HFFc6 (cell line): ENCODE measurements around the gene GPR3. TPM values are rescaled to one million over a fixed set of nuclear protein-coding genes. Genes with fewer than 3 reads are reported as not detected.

Experiments used
- DNase-seq: peaks from one replicate; pipeline ENCODE4 v3.0.0-alpha.2; 2018
- H3K27ac Mint-ChIP-seq: 2 replicates; pipeline ENCODE4 v1.8.0; 2020; ENCODE audit warnings: mild to moderate bottlenecking, mixed read lengths
- H3K27me3 Mint-ChIP-seq: 2 replicates; pipeline ENCODE4 v1.8.0; 2021; ENCODE audit warnings: mild to moderate bottlenecking, moderate library complexity, mixed read lengths; ENCODE audit not compliant: insufficient read depth
- H3K36me3 Mint-ChIP-seq: 2 replicates; pipeline ENCODE4 v1.8.0; 2021; ENCODE audit warnings: low read depth, mixed read lengths
- H3K4me1 Mint-ChIP-seq: 2 replicates; pipeline ENCODE4 v1.8.0; 2020; ENCODE audit warnings: low read depth, mixed read lengths
- H3K4me3 Mint-ChIP-seq: 2 replicates; pipeline ENCODE4 v1.8.0; 2020; ENCODE audit warnings: mild to moderate bottlenecking, moderate library complexity, mixed read lengths
- H3K9me3 Mint-ChIP-seq: 2 replicates; pipeline ENCODE4 v1.8.0; 2020; ENCODE audit warnings: mild to moderate bottlenecking, mixed read lengths
- total RNA-seq, 6 experiments: library from RNA; stranded (reverse); fragmentation: NEBNext Ultra II Directional; extraction: Animal tissue kit (Norgen Biotek cat#: 25700); gene quantifications; 2 replicates in 1 of 6; 3 replicates in 5 of 6; pipeline ENCODE4 v1.2.3, GENCODE V29; 2021
- TF ChIP-seq, protein P1 (sequence below): fragments of 200-600 bp; sonication (generic); IDR thresholded peaks from 2 replicates; pipeline ENCODE4 v1.5.0; 2021; ENCODE audit warnings: antibody characterized with exemption, mild to moderate bottlenecking

GPR3 gene
- total RNA-seq, 6 experiments from 2014 or later: 2.3 to 3.3 (median 2.9) TPM

DNA sequence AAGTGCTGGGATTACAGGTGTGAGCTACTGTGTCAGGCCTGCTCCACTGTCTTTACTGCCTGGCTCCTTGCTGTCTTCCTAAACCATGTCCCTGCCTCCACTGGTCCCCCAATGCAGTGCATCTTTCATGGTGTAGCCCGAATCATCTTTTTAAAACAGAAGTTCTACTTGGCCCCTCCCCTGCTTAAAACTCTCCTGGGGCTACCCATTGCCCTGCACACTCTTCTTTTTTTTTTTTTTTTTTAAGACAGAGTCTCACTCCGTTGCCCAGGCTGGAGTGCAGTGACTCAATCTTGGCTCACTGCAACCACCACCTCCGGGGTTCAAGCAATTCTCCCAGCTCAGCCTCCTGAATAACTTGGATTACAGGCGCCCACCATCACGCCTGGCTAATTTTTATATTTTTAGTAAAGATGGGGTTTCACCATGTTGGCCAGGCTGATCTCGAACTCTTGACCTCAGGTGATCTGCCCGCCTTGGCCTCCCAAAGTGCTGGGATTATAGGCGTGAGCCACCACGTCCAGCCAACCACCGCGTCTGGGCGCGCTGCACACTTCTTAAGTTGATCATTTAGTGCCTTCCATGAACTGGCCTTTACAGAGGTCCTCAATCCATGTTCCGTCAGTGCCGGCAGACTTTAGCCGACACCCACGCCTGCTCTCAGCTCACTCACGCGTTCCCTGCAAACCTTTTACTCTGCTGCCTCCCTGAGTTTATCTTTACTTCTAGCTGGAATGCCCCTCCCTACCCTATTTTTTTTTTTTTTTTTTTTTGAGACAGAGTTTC, 20.2 kb upstream of the GPR3 start:
- H3K9me3 Mint-ChIP-seq: no peaks in the 10 kb centered on the region
- DNase-seq: no peak
- H3K36me3 Mint-ChIP-seq: no peaks in the 10 kb centered on the region
- H3K4me1 Mint-ChIP-seq: peaks cover 16% of the 10 kb centered on the region
- no peak overlapping the region for H3K4me3 Mint-ChIP-seq
- TF ChIP-seq, protein P1, sequence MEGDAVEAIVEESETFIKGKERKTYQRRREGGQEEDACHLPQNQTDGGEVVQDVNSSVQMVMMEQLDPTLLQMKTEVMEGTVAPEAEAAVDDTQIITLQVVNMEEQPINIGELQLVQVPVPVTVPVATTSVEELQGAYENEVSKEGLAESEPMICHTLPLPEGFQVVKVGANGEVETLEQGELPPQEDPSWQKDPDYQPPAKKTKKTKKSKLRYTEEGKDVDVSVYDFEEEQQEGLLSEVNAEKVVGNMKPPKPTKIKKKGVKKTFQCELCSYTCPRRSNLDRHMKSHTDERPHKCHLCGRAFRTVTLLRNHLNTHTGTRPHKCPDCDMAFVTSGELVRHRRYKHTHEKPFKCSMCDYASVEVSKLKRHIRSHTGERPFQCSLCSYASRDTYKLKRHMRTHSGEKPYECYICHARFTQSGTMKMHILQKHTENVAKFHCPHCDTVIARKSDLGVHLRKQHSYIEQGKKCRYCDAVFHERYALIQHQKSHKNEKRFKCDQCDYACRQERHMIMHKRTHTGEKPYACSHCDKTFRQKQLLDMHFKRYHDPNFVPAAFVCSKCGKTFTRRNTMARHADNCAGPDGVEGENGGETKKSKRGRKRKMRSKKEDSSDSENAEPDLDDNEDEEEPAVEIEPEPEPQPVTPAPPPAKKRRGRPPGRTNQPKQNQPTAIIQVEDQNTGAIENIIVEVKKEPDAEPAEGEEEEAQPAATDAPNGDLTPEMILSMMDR: no peak
- H3K27me3 Mint-ChIP-seq: peaks cover 11% of the 10 kb centered on the region; the same call in 1 of the 2 replicates
- H3K27ac Mint-ChIP-seq: no peak overlapping the region

DNA sequence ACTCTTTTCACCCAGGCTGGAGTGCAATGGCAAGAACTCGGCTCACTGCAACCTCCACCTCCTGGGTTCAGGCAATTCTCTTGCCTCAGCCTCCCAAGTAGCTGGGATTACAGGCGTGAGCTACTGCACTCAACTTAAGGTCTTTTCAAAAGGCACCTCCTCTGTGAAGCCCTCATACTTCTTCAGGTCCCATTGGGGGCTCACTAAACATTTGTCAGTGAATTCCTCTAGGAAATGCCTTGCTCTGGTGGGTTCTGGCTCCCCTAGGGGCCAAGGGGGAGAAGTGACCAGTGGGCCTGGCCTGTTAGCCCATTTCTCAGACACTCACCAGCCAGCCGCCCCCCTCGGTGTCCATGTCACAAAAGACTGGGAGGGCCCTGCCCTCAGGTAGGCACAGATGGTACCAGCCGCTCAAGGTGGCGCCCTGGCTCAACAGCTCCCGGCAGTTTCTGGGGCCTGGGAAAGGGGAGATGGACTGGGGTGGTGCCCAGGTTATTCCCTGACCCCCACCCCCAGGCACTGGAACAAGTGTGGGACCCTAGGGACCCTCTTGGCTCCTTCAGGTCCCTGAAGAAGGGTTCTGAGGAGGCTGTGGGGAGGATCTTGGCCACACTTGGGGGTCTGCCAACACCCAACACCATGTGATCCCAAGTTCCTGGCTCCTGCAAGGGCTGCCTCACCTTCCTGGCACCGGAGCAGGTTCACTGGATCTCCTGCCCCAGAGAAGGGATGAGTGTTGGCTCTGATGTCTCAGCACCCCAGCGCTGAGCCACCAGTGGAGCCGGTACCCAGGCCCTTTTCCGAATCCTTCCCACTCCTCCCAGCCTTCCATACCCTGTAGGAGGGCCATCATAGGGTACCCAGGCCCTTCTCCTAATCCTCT, 19.4 kb upstream of the GPR3 start:
- no peak for DNase-seq
- TF ChIP-seq, protein P1: peak; percentile 57
- Mint-ChIP-seq H3K4me1 (peaks cover 10% of the 10 kb centered on the region), H3K27ac (no peak overlapping the region), H3K9me3 (no peaks in the 10 kb centered on the region), H3K4me3 (no peak overlapping the region), H3K36me3 (no peaks in the 10 kb centered on the region), H3K27me3 (peaks cover 11% of the 10 kb centered on the region; the same call in 1 of the 2 replicates)

DNA sequence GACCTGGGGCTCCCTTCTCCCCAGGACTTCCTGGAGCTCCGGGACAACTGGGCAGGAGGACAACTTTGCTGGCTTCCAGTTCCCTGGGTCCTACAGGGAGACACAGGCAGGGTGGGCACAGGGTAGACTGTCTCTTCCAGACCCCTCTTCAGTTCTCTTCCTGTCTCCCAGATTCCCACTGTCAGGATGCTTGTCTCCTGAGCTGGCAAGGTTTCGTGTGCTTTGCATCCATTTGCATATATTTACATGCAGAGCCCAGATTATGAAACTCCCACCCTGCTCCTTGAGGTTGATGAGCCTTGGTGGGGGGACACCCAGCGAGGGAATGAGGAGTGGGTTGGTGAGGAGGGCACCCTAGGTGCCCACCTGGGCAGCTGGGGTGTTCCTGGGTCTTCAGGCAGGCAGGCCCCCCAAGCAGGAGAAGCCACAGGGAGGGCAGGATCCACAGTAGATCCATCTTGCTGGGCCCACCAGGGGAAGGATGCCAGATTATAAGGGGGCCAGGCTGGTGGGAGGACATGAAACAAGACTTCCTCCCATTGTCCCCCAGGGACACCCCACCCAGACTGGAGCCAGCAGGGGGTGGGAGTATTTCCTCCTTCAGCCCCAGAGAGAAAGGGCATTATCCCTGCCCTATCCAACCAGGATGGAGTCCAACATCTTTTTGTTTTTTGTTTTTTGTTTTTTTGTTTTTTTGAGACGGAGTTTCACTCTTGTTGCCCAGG, 17.9 kb upstream of the GPR3 start, which contains the start of gene FCN3:
FCN3 (minus strand) TSS at position 463 of the 725 bp plus-strand sequence; CDS start at position 457, 6 bp downstream.
- H3K27me3 Mint-ChIP-seq: peaks cover 11% of the 10 kb centered on the region; the same call in 1 of the 2 replicates
- no peak within 1 kb of the TSS for H3K4me3 Mint-ChIP-seq
- no peak for DNase-seq
- H3K27ac Mint-ChIP-seq: no peak within 1 kb of the TSS
- TF ChIP-seq, protein P1: no peak
- H3K36me3 Mint-ChIP-seq: no peaks in the 10 kb centered on the region
- no peaks in the 10 kb centered on the region for H3K9me3 Mint-ChIP-seq
- H3K4me1 Mint-ChIP-seq: peaks cover 10% of the 10 kb centered on the region

DNA sequence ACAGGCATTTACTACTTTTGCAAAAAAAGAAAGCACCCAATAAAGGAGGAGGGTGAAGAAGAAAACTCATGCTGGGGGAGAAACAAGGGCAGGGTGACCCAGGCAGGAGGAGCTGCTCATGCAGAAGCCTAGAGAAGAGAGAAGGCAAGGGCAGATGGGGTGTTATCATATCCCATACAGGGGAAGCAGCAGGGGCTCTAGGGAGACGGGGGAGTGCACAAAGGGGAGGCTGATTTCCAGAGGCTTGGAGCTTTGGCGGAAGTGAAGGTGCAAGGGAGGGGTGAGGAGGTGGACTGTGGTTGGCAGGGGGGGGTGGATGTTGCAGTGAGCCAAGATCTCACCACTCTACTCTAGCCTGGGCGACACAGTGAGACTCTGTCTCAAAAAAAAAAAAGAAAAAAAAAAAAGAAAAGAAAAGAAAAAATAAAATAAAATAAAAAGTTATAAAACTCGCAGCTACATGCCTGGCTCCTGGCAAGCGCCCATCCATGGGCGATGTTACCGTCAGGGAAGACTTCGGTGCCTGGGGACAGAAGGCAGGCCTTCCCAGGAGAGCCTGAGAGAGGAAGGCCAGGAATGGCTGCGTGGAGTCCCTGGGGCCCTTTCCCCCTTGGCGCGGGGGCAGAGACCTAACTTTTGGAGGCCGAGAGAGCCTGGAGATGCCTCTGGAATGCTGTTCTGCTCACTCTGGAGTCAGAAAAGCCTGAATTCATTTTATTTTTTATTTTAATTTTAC, 14.5 kb upstream of the GPR3 start:
- no peak for DNase-seq
- TF ChIP-seq, protein P1: no peak
- no peak overlapping the region for H3K27ac Mint-ChIP-seq
- no peaks in the 10 kb centered on the region for H3K9me3 Mint-ChIP-seq
- H3K4me3 Mint-ChIP-seq: no peak overlapping the region
- no peaks in the 10 kb centered on the region for H3K36me3 Mint-ChIP-seq
- peaks cover 16% of the 10 kb centered on the region for H3K27me3 Mint-ChIP-seq
- no peaks in the 10 kb centered on the region for H3K4me1 Mint-ChIP-seq
